HG03135 (cell line): ENCODE measurements around the gene COPZ2.
A peak's percentile ranks its signal among the peaks of the same experiment; 100 is the strongest.

ENCODE experiments used
- ATAC-seq: cut with Tn5 transposase; IDR thresholded peaks from one replicate; pipeline ENCODE4 v1.9.1; 2021; ENCODE audit warnings: mild to moderate bottlenecking, moderate library complexity; ENCODE audit not compliant: unreplicated experiment

Gene COPZ2

DNA sequence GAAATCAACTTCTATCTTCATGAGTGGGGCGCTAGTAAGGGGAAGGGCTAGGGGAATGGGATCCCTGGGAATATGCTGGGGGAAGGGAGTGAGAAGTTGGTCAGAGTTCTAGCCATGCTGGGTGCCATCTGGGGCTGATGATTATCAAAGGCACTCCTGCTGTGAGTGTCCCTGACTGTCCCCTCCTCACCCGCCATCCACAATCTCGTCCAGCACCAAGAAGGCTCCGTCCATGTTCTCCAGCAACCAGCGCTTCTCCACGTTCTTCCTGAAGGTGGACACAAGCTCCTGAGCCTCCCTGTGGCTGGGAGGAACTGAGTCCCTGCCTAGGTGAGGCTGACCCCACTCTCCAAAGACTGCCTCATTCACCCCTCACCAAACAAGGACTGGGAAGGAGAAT, 5.6 kb downstream of the COPZ2 start:
- ATAC-seq, result no peak

DNA sequence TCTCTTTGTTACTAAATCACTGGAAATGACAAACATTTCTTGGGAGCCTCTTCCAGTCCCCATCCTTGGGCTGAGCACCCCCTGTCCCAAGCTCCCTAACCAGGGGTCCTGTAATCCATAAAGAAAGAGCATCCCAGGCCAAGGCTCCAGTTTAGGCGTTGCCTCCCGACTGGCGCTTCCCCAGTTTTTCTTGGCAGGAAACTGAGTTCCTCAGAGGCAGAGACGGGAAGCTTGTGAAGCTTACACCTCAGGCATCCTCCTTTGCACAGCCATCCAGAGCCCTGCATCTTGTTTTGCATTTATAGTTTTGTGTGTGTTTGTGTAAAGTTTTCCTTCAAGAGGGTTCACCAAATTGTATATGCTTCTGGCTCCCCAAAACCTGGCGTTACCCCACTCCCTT, 7.1 kb downstream of the COPZ2 start:
- no peak for ATAC-seq

DNA sequence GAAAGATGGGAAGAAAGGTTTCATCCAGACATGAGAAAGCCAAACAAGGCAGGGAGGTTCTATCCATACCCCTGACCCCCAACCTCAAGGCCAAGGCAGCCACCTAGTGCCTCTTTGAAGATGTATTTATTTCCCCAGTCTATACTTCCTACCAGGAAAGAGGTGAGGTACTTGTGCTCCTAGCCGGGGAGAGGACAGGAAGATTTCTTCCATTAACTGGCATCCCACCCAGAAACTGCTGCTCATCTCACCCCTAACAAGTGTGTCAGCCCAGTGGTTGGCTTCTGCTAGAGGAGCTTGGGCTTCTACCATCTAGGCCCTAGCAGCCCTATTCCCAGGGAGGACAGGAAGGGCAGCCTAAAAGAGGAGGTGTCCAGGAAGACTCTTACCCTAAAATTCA, 8.9 kb downstream of the COPZ2 start:
- ATAC-seq, result no peak

DNA sequence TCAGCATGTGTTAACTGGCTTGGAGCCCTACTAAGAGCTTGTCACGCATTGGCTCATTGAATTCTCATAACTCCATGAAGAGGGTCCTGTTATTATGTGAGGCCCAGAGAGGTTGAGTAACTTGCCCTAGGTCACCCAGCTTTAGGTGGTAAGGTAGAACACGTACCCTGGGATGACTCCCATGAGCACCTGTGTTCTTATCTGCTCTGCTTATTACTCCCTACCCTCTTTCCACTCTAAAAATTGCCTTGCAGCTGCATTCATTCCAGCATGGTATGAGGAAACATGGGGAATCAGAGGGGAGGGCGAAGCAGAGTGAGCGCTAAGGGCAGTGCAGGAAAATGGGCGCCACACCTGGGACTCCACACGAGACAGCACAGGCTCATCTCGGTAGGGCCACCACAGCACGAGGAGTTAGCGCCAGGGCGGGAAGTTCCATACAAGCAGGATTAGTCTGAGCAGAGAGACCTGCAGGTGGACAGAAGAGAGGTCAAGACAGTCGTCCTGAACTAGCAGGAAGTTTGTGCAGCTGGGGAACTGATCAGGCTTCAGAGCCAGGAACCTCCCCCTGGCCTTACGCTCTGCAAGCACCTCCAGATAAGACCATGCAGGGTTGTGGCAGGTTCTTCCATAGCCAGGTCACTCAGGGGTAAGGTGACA, 10.1 kb downstream of the COPZ2 start:
- no peak for ATAC-seq

DNA sequence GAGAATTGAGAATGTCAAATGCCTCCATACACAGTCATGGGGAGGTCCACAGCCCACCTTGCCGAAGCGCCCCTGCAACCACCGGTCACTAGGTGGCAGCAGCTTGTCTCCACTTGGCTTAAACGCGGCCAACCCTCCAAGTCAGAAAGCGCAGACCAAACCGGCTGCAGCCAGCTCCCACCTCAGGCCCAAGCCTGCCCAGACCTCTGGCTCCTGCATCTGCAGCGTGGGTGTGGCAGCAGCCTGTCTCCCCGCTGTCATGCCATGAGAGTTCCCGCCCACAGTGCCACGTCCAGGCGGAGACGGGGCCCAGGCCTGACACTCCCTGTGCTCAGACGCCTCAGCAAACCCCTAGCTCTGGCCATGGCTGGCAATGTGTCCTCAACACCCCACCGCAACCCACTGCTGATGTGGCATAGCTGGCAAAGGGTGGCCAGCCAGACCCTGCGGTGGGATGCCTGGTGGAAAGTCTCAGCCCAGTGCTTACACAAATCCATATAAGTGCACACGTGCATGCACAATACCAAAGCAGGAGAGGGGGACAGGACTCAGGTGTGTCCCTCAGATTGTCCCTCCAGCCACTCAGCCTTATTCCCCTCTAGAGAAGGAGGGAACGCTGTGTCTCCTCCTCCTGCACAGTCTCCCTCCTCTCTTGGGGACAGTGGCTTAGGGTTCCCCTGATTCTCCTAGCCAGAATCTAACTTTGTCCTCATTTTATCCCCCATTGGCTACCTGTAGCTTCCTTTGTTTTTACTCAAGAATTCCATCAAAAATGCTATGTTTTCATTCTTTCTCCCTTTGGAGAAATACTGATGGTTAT, 10.9 kb downstream of the COPZ2 start:
- no peak for ATAC-seq

DNA sequence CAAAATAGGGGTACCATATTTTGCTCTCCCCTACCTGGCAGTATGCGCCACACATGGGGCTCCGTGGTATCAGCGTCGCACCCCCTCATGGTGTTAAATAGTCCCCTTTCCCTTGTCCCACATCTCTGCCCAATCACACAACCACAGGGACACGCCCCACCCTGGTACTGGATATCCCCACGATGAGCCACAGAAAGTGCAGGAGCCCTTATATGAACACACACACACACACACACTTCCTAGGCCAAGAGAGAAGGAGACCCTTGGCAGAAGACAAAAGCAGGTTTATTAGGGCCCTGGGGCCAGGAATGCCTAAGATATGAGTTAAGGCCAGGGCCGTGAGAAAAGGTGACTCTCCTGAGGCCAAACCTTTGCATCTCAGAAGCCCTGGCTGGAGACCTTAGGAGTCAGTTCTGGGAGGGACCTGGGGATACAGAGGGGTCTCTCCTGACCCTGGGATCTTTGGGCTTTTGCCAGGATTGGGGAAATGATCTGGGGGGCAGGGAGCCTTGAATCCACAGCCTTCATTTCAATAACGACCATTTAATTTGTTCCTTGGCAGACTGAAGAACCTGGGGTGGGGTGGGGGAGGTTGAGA, 11.6 kb downstream of the COPZ2 start:
- no peak for ATAC-seq

DNA sequence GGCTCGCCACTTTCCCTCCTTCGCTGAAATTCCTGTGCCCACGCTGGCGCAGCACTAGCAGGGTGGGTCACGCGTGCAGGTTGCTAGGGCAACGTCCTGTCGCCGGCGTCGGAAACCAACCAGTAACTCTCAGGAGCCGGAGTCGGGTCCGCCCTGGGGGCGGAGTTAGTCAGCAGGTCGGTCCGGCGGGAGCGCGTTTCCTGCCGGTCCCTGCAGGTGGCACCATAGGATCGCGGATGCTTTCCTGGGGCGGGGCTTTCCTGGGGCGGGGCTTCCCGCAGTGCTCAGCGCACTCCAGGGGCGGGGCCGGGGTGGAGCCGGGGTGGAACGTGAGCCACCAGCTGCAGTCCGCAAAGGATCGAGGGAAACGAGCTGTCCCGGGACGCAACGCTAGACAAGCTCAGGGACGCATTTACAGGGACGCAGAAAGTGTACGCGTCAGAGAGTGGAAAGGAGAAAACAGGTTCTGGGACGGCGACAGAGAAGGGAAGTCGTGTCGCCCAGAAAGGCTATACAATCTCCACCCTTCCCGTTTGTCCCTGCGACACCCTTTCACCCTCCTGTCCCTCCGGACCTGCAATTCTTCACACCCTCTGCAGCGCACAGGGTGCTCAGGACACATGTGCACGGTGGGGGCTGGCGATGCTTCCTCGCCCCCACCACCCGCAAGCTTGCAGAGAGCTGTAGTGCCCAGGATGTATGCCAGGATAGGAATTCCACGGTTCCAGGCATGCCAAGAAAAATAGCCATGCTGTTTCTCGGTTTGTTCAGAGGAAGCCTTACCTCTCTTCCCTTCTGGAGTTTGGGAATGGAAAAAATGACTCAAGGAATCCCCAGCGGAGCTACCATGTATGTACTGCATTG, 12.3 kb downstream of the COPZ2 start:
- peak; percentile 77 for ATAC-seq

DNA sequence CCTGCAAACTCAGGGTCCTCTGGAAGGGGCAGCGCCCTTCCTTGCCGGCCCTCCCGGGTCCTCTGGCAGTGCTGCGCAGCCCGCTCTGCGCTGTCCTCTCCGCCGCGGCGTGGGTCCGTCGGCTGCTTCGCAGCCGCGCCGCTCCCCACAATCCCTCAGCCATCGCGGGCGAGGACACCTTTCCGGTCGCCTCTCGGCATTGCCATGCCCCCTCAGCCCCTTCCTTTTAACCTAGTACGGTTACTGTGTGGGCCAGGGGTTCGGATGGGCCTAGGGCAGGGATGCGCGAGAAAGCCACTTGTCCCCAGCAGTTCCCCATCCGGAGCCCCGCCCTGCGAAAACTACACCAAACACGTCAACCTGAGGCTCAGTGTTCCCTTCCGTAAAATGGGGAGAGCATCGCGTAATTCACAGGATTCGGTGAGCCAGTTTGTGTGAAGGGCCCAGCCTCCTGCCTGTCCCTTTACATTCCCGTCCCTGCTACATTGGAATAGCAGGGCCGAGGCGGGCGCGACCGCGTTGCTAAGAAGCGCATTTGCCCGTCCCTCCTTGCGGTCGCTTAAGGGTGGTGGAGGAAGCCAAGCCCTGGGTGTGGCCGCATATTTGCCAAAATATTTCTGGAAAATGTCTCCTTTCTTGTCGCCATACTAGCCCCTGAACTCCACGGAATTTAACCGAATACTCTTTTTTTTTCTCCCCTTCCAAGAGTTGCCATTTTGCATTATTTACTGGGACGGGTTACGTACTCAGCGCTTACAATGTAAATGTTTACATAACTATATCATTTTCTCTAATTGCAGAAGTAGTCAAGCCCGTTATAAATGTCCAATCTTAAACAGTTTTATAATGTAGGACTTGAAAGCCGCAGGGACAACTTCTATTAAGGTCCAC, 13.2 kb downstream of the COPZ2 start:
- ATAC-seq, result no peak

DNA sequence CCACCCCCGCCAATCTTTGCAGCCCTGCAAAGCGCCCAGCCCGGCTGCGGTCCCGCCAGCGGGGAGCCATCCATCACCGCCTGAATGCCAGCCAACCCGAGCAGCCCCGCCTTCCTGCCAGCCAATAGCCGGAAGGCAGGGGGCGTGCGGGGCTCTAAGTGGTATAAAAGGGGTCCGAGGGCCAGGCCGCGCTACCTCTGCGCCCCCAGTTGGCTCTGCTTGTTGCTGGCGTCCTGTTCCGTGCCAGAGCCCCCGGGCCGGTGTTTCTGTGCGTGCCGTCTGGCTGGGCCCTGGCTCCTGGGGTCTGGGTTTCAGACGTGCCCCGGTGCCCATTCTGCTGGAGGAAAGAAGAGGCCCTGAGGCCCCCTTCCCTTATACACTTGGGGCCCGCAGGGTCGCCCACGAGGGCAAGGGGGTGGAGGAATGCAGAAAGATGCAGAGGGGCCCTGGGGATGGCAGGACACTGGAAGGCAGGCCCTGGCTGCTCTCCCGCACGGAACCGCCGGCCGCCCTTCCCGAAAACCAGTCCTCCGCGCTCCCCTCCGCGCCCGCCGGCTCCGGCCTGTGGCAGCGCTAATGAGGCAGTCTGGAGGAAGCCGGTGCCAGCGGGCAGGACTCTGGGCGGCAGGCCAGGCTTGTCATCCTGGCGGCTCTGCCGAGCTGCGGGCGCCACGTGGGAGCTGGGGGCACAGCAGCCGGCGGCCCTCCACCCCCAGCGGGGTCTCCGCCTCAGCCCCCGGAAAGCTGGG, 14.0 kb downstream of the COPZ2 start:
- ATAC-seq, result no peak

DNA sequence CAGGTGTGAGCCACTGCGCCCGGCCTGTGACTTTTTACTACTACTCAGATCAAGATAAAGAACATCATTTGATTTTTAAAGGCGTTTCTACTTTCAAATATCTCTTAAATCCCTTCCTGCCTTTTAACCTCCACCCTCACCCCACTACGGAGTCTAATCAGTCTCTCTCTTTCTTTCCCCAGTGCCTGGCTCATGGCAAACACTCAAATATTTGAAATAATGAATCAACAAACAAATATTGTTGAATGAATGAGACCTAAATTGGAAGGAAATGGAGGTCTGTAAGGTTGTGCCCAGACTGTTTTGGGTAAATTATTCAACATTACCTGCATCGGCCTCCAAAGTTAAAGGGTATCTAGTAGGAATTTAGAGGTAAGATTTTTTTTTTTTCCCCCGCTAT, 14.7 kb downstream of the COPZ2 start:
- no peak for ATAC-seq

DNA sequence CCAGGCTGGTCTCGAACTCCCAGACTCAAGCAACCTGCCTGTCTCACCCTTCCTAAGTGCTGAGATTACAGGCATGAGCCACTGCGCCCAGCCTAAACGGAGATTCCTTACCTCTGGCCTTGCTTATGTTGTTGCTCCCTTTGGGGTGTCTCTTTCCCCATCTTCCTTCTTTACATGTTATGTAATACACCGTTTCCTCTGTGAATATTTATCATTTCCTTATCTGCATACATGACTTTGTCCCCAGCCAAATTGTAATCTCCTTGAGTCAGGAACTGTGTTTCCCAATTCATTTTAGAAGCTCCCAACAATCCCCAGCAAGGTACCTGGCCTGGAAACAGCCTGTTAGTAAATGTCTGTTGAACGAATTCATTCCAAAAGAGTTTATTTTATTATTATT, 15.7 kb downstream of the COPZ2 start:
- no peak for ATAC-seq

DNA sequence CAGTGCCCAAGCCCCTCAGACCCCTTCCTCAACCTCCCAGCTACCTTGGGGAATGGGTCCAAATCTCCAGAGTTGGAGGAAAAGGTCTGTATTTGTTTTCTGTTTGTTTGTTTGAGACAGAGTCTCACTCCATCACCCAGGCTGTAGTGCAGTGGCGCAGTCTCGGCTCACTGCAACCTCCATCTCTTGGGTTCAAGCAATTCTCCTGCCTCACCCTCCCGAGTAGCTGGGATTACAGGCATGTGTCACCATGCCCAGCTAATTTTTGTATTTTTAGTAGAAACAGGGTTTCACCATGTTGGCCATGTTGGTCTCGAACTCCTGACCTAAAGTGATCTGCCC, 19.8 kb downstream of the COPZ2 start:
- peak; percentile 12 for ATAC-seq

DNA sequence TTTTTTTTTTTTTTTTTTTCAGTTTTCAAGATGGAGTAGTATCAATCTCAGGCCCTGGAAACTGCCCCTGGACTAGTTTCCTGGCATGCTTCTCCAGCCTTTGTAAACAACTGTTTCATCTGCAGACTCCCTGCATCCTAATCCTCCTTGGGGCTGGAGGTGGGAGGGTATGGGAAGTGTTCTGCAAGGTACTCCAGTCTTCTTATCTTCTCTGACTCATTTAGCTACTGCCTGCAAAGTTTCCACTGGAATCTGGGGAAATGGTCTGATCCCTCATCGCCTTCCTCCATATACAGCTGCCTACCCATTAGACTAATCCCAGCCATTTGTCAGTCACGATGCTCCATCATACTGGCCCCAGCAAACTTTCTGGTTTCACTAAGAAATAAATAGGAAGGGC, 21.5 kb downstream of the COPZ2 start:
- ATAC-seq, result no peak

DNA sequence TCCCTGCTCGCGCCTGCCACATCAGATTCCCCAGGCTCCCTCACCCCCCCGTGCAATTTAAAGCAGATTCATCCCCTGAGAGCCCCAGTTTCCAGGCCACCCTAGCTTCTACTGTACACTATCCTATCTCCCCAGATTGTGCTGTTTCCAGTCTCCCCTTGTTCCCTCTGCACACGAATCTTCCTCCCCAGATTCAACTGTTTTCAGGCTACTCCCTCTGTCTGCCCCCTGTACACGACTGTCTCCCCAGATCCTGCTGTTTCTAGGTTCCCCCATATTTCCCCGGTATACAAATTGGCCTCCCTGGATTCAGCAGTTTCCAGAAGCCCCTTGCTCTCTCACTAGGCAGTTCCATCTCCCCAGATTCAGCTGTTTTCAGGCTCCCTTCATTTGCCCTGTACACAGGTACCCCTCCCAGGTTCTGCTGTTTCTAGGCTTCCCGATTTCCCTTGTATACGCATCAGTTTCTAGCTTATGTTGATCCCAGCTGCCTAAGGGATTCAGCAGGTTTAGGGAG, 22.9 kb downstream of the COPZ2 start:
- no peak for ATAC-seq

DNA sequence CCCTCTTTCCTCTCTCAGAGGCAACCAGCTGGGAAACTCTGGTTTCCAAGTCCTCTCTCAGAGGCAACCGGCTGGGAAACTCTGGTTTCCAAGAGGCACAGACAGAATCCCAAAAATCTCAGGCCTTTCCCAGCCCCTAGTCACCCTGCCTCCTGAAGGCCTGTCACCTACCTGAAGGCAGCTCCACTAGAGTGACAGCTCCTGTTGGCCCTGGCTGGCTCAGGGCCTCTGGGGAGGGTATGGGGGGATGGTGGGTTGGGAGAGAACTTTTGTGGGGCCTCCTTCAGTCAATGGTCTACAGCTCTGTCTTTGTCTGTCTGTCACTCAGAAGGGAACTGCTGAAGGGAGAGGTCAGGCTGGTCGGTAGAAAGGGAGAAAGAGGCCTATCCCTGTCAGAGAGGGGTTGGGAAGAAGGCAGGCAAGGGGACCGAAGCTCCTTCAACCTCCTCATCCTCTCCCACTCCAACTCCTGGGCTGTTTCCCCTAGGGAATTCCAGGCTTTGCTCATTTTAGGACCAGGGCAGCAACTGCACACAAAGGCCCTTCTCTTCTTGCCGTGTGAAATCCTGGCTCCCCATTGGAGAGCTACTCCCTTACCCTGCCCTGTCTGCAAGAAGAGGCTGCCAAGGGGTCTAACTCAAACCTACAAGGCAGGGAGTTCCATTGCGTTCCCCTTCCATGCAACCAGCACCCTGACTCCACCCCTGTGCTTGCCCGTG, 23.6 kb downstream of the COPZ2 start:
- ATAC-seq, result no peak

DNA sequence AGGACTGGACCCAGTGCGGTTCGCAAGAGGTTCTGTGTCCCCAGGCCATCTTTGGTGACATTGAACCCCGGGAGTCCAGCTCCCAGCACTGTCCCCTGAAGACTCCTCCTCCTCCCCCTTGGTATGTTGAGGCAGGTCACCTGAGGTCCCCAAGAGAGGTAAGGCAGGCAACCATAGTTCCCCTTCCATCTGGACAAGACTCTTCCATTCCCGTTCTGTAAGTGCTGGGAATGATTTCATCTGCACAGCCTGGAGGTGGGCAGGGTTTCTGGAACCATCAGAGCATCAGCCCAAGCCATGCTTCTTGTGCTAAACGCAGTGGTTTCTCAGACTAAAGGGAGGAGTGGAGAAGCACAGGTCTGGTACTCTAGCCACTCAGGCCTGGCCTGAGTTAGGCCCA, 24.9 kb downstream of the COPZ2 start:
- ATAC-seq, result no peak

DNA sequence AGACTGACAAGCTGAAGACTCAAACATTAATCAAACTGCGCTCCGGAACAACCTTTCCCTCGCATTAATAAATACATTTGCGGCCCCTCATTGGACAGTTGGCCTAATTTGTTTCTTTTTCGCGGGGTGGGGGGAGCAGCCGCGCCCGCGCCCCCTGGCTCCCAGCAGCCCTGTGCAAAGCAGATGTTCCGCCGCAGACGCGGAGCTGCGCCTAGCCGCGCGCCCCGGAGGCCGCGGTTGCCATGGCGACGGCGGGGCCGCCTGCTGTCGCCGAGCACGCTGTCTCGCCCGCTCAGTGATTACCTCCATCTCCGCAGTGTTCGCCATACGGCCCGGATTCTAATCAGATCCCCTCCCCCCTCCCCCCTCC, 25.5 kb downstream of the COPZ2 start:
- peak; percentile 65 for ATAC-seq

DNA sequence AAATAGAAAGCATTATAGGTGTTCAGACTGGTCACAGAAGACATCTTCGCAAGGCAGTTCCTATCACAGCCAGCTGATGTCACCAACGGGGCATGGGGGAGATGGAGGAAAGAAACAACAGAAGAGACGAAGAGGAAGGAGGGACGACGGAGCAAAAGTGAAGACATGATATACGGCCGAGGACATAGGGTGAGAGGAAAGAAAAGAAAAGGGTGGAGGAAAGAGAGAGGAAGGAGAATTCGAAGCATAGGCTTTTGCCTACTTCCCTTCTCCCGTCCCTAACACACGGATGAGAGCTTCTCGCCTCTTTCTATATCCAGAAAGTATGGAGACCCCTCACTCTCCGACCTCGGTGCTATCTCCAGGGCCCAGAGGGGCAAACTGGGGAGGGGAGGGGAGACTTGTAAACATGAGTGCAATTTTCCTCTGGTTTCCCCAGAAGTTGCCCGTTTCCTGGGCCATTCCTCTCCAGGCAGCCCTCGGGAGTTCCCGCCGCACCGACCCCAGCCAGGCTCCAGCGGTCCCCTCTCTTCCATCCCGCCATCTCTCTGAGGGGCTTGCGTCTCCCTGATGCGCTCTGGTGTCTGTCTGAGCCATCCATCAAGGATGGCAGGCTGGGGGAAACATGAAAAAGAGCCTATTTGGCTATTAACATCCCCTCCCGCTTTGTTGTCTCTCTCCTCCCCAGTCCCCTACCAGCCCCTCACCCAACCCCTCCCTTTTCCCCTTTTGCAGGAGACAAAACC, 26.0 kb downstream of the COPZ2 start:
- ATAC-seq, result no peak
